Measurements from ENCODE around the gene SYT13.

The SYT13 gene

GRCh38 chr11:45238724-45239123 lies 47.4 kb downstream of the SYT13 start:
- Histone ChIP-seq H3K4me3 (no peak overlapping the region), H3K9me3 (peaks cover 7% of the 10 kb centered on the region), H3K9ac (no peak overlapping the region), H4K20me1 (no peaks in the 10 kb centered on the region), H3K27me3 (no peaks in the 10 kb centered on the region), H3K4me2 (no peak overlapping the region), H3K4me1 (no peaks in the 10 kb centered on the region), H3K27ac (no peak overlapping the region), H3K36me3 (no peaks in the 10 kb centered on the region)
- no peak for TF ChIP-seq Cebpa-rat (IDR thresholded peaks at IDR 0.05)

DNA sequence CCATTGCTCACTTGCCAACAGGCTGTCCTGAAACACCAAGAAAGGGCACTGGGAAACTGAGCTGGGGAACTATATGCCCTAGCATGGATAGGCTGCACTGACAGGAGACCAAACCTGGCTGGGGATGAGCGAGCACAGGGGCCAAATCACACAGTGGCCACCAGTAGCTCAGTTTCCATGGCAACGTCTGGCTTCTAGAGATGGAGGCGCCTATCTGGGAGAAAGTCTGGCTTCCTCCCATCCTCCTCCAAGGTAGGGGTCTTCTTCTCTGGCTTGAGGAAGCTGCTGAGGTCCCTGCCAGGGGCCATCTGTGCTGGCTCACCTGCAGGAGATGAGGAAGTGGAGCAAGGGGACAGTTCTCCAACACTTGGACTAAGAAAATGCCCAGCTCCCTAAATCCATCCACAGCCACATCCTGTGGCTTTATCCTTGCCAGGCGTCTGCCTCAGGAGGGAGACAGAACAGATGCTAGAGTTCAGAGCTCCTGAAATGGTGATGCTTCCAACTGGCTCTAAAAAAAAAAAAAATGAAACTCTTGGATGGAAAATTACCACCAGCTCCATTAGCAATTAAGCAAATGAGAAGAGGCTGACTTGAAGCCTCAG lies 48.3 kb downstream of the SYT13 start:
- Histone ChIP-seq H4K20me1 (no peaks in the 10 kb centered on the region), H3K4me1 (no peaks in the 10 kb centered on the region), H3K9me3 (peaks cover 7% of the 10 kb centered on the region), H3K9ac (no peak overlapping the region), H3K27me3 (no peaks in the 10 kb centered on the region), H3K4me3 (no peak overlapping the region), H3K27ac (no peak overlapping the region), H3K36me3 (no peaks in the 10 kb centered on the region), H3K4me2 (no peak overlapping the region)
- no peak for TF ChIP-seq Cebpa-rat (IDR thresholded peaks at IDR 0.05)

DNA sequence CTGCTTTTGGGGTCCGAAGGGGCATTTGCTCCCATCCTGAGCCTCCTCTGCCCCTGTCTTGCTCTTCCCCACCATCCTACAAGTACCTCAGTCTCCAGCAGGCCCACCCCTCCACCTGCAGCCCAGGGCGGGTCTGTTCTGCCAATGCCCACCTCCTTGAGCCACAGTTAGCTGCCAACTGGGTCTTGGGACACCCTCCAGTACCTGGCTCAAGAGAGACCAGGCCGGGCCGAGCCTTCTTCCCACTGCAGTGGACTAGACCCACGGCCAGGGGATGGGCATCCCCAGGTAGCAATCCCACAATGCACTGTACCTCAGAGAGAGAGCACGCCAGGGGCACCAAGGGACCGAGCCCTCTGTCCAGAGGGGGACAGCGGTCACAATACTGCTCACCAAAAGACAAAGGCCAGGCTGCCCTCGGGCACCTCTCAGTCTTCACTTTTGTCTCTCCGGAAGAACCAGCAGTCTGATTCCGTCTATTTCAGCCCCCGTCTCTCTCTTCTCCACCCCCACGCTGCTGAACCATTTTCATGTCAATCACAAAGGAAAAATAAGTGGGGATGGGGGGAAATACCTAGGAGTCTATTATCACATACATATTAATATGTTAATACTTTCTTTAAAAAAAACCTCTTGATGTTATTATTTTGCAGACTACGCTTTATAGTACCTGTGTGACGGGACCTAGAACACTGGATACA lies 51.7 kb downstream of the SYT13 start:
- no peaks in the 10 kb centered on the region for H3K27me3 ChIP-seq
- no peak for TF ChIP-seq Cebpa-rat (IDR thresholded peaks at IDR 0.05)

GRCh38 chr11:45233804-45234170 lies 52.4 kb downstream of the SYT13 start:
- Histone ChIP-seq H3K4me3 (no peak overlapping the region), H3K36me3 (no peaks in the 10 kb centered on the region), H3K4me2 (no peak overlapping the region), H3K9ac (no peak overlapping the region), H3K4me1 (peaks cover 18% of the 10 kb centered on the region), H3K27me3 (no peaks in the 10 kb centered on the region), H3K27ac (no peak overlapping the region), H4K20me1 (no peaks in the 10 kb centered on the region), H3K9me3 (no peaks in the 10 kb centered on the region)
- TF ChIP-seq Cebpa-rat (IDR thresholded peaks at IDR 0.05) = no peak

More for the DNA sequence above, 51.7 kb downstream of the SYT13 start:
- Histone ChIP-seq H3K9me3 (peaks cover 1% of the 10 kb centered on the region), H3K4me2 (no peak overlapping the region), H3K27ac (no peak overlapping the region), H3K4me1 (peaks cover 17% of the 10 kb centered on the region), H3K36me3 (no peaks in the 10 kb centered on the region), H3K4me3 (no peak overlapping the region), H3K9ac (no peak overlapping the region), H4K20me1 (no peaks in the 10 kb centered on the region)

DNA sequence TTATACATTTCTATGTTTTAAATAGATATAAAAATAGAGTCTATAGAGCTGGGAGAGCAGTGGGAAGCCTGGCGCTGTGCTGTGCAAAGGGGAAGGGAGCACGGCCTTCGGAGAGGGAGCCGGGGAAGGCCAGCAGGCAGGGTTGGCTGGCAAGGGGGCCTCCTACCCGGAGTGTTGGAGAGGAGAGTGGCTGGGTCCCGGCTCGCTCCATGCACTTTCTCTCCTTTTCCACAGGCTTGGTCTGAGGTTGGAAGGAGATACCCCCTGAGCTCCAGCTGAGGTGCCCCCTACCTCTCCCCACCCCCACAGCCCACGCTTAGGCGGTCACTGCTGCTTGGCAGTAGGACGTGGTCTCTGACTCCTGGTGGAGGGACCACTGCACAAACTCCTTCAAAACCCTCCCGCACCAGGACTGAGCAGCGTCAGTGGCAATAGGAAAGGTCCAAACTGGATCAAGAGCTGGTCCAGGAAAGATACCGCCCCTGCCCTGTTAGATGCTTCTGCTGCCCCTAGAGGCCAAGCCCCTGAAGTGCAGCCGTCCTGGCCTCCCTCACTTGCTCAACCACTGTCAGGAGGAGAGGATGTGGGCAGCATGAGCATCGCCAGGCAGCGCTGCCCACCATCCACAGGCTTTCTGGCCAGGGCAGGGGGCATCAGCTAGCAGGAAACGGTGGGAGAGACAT lies 52.9 kb downstream of the SYT13 start:
- no peaks in the 10 kb centered on the region for H4K20me1 ChIP-seq
- TF ChIP-seq Cebpa-rat (IDR thresholded peaks at IDR 0.05) = no peak
- no peak overlapping the region for H3K9ac ChIP-seq
- H3K4me3 ChIP-seq = no peak overlapping the region
- no peaks in the 10 kb centered on the region for H3K9me3 ChIP-seq
- no peaks in the 10 kb centered on the region for H3K36me3 ChIP-seq
- H3K27me3 ChIP-seq = no peaks in the 10 kb centered on the region
- no peak overlapping the region for H3K27ac ChIP-seq
- no peak overlapping the region for H3K4me2 ChIP-seq
- peaks cover 18% of the 10 kb centered on the region for H3K4me1 ChIP-seq

- Histone ChIP-seq H3K27ac (no peak overlapping the region), H3K9ac (no peak overlapping the region), H3K36me3 (peaks cover 4% of the 10 kb centered on the region), H3K9me3 (no peaks in the 10 kb centered on the region), H3K4me1 (peaks cover 18% of the 10 kb centered on the region), H4K20me1 (no peaks in the 10 kb centered on the region), H3K27me3 (no peaks in the 10 kb centered on the region), H3K4me2 (no peak overlapping the region), H3K4me3 (no peak overlapping the region)
- TF ChIP-seq Cebpa-rat (IDR thresholded peaks at IDR 0.05) = no peak
Observed at GRCh38 chr11:45232341-45233080, 53.6 kb downstream of the SYT13 start.

GRCh38 chr11:45229401-45230020 lies 56.6 kb downstream of the SYT13 start:
- H4K20me1 ChIP-seq = no peaks in the 10 kb centered on the region
- H3K36me3 ChIP-seq = peaks cover 30% of the 10 kb centered on the region
- no peak overlapping the region for H3K27ac ChIP-seq
- no peak overlapping the region for H3K4me3 ChIP-seq
- TF ChIP-seq Cebpa-rat (IDR thresholded peaks at IDR 0.05) = no peak
- no peak overlapping the region for H3K4me2 ChIP-seq
- no peak overlapping the region for H3K9ac ChIP-seq
- peaks cover 4% of the 10 kb centered on the region; the same call in 1 of the 2 replicates for H3K9me3 ChIP-seq
- H3K27me3 ChIP-seq = no peaks in the 10 kb centered on the region
- peaks cover 18% of the 10 kb centered on the region for H3K4me1 ChIP-seq

GRCh38 chr11:45227836-45228235 lies 58.3 kb downstream of the SYT13 start:
- Histone ChIP-seq H3K9me3 (peaks cover 9% of the 10 kb centered on the region; the same call in 1 of the 2 replicates), H3K27me3 (no peaks in the 10 kb centered on the region), H3K4me3 (no peak overlapping the region), H3K27ac (no peak overlapping the region), H3K9ac (no peak overlapping the region), H3K4me1 (peaks cover 20% of the 10 kb centered on the region), H3K36me3 (peaks cover 35% of the 10 kb centered on the region), H4K20me1 (no peaks in the 10 kb centered on the region), H3K4me2 (no peak overlapping the region)
- no peak for TF ChIP-seq Cebpa-rat (IDR thresholded peaks at IDR 0.05)

DNA sequence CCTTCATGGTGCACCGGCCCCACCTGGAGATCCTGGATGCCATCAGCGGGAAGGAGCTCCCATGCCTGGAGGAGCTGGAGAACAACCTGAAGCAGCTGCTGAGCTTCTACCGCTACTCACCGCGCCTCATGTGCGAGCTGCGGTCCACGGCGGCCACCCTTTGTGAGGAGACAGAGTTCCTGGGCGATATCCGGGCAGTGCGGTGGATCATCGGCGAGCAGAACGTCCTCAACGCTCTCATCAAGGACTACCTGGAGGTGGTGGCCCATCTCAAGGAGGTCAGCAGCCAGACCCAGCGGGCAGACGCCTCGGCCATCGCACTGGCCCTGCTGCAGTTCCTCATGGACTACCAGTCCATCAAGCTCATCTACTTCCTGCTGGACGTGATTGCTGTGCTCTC lies 59.2 kb downstream of the SYT13 start:
- H3K4me2 ChIP-seq = no peak overlapping the region
- H4K20me1 ChIP-seq = no peaks in the 10 kb centered on the region
- no peak for TF ChIP-seq Cebpa-rat (IDR thresholded peaks at IDR 0.05)

More for the DNA sequence above, 59.2 kb downstream of the SYT13 start:
- Histone ChIP-seq H3K9ac (no peak overlapping the region), H3K4me1 (peaks cover 30% of the 10 kb centered on the region), H3K36me3 (peaks cover 35% of the 10 kb centered on the region), H3K27me3 (no peaks in the 10 kb centered on the region), H3K27ac (no peak overlapping the region), H3K4me3 (no peak overlapping the region), H3K9me3 (peaks cover 9% of the 10 kb centered on the region; the same call in 1 of the 2 replicates)
